Vagina (tissue), 2 donors: ENCODE measurements around the gene DNAH1. TPM values are rescaled to one million over a fixed set of nuclear protein-coding genes. Genes with fewer than 3 reads are reported as not detected.

Experiments
- DNase-seq, 2 donors: peaks; one replicate each; pipeline ENCODE4 v3.0.0-alpha.2; 2017; ENCODE audit errors: extremely low spot score in 2 of 2
- H3K27ac ChIP-seq: fragments of 200-600 bp; sonication (generic); one replicate; pipeline ENCODE4 v1.5.1; 2019
- H3K27me3 ChIP-seq: fragments of 200-600 bp; sonication (generic); one replicate; pipeline ENCODE4 v1.5.1; 2019
- H3K36me3 ChIP-seq, 2 donors: fragments of 200-600 bp; sonication (generic); one replicate each; pipeline ENCODE4 v1.5.1; 2017 to 2019
- H3K4me1 ChIP-seq: fragments of 200-600 bp; sonication (generic); one replicate; pipeline ENCODE4 v1.5.1; 2019
- H3K4me3 ChIP-seq, 2 donors: fragments of 200-600 bp; sonication (generic); 1 replicate in 1 of 2; 2 replicates in 1 of 2; pipeline ENCODE4 v1.5.1; 2016 to 2019
- H3K9me3 ChIP-seq: fragments of 200-600 bp; sonication (generic); one replicate; pipeline ENCODE4 v1.5.1; 2019
- CTCF ChIP-seq, 3 experiments: fragments of 450-650 bp in 2 of 3; fragments of 200-600 bp in 1 of 3; sonication (generic) in 1 of 3; IDR thresholded peaks; one replicate each; pipeline ENCODE4 v1.5.1; 2017 to 2019; ENCODE audit warnings: antibody characterized with exemption in 3 of 3, mild to moderate bottlenecking in 2 of 3, moderate library complexity in 2 of 3
- POLR2A ChIP-seq, 2 donors: fragments of 450-650 bp; IDR thresholded peaks; one replicate each; pipeline ENCODE4 v1.6.1; 2017; ENCODE audit warnings: antibody characterized with exemption in 2 of 2, mild to moderate bottlenecking in 2 of 2, moderate library complexity in 2 of 2
- POLR2AphosphoS5 ChIP-seq, 2 donors: sonication (generic); formaldehyde crosslinking; IDR thresholded peaks; one replicate each; pipeline ENCODE4 v1.9.0; 2017; ENCODE audit warnings: antibody characterized with exemption in 2 of 2, mild to moderate bottlenecking in 2 of 2, low read depth in 1 of 2; ENCODE audit not compliant: insufficient read depth in 1 of 2
- intact Hi-C: fragments of 100-400 bp; cut with DNase I; formaldehyde crosslinking; loops from one replicate; pipeline ENCODE4 v1.15.1; 2023
- total RNA-seq: library from RNA; depleted of rRNA; stranded (reverse); fragments of >200 nt; gene quantifications from one replicate; pipeline ENCODE4 v1.2.3, GENCODE V29; 2016

DNAH1 gene
- total RNA-seq, 1 donor from 2014 or later = 12.3 TPM

GRCh38 chr3:52396907-52397591, 80.9 kb downstream of the DNAH1 start:
- H3K27me3 ChIP-seq = no peaks in the 10 kb centered on the region
- TF ChIP-seq POLR2AphosphoS5 (IDR thresholded peaks at IDR 0.05; ENCODE audit: insufficient read depth in 1 of 2, low read depth in 1 of 2) = no peak
- no peak for TF ChIP-seq POLR2A (IDR thresholded peaks at IDR 0.05)
- no peak for TF ChIP-seq CTCF (IDR thresholded peaks at IDR 0.05)
- intact Hi-C loops = no loop called here
- no peak overlapping the region for H3K27ac ChIP-seq
- H3K4me1 ChIP-seq = no peaks in the 10 kb centered on the region
- H3K9me3 ChIP-seq = no peaks in the 10 kb centered on the region
- no peak overlapping the region for H3K4me3 ChIP-seq
- DNase-seq = no peak
- peaks cover 0 to 19% of the 10 kb centered on the region in 2 donors for H3K36me3 ChIP-seq

GRCh38 chr3:52397676-52398399, 81.7 kb downstream of the DNAH1 start:
- DNase-seq = no peak
- Histone ChIP-seq H3K4me1 (no peaks in the 10 kb centered on the region), H3K36me3 (peaks cover 0 to 26% of the 10 kb centered on the region in 2 donors), H3K9me3 (no peaks in the 10 kb centered on the region), H3K27ac (no peak overlapping the region), H3K27me3 (no peaks in the 10 kb centered on the region), H3K4me3 (no peak overlapping the region)
- TF ChIP-seq POLR2AphosphoS5 (IDR thresholded peaks at IDR 0.05; ENCODE audit: insufficient read depth in 1 of 2, low read depth in 1 of 2) (no peak), POLR2A (IDR thresholded peaks at IDR 0.05) (no peak), CTCF (IDR thresholded peaks at IDR 0.05) (no peak)
- intact Hi-C loops = no loop called here

- intact Hi-C loops = no loop called here
- no peak for DNase-seq
- Histone ChIP-seq H3K4me1 (no peaks in the 10 kb centered on the region), H3K9me3 (no peaks in the 10 kb centered on the region), H3K36me3 (peaks cover 0 to 29% of the 10 kb centered on the region in 2 donors), H3K4me3 (no peak overlapping the region), H3K27ac (no peak overlapping the region), H3K27me3 (no peaks in the 10 kb centered on the region)
- no peak for TF ChIP-seq CTCF (IDR thresholded peaks at IDR 0.05)
- no peak for TF ChIP-seq POLR2AphosphoS5 (IDR thresholded peaks at IDR 0.05; ENCODE audit: insufficient read depth in 1 of 2, low read depth in 1 of 2)
- no peak for TF ChIP-seq POLR2A (IDR thresholded peaks at IDR 0.05)
Measured at GRCh38 chr3:52398670-52399081, 82.6 kb downstream of the DNAH1 start.

GRCh38 chr3:52399131-52399530, 83.0 kb downstream of the DNAH1 start:
- Histone ChIP-seq H3K27me3 (no peaks in the 10 kb centered on the region), H3K4me3 (no peak overlapping the region), H3K9me3 (no peaks in the 10 kb centered on the region), H3K36me3 (peaks cover 0 to 32% of the 10 kb centered on the region in 2 donors), H3K27ac (no peak overlapping the region), H3K4me1 (no peaks in the 10 kb centered on the region)
- intact Hi-C loops = no loop called here
- TF ChIP-seq POLR2A (IDR thresholded peaks at IDR 0.05) (no peak), CTCF (IDR thresholded peaks at IDR 0.05) (no peak), POLR2AphosphoS5 (IDR thresholded peaks at IDR 0.05; ENCODE audit: insufficient read depth in 1 of 2, low read depth in 1 of 2) (no peak)
- DNase-seq = no peak

GRCh38 chr3:52399593-52399992, 83.5 kb downstream of the DNAH1 start:
- no peak overlapping the region for H3K4me3 ChIP-seq
- H3K36me3 ChIP-seq = peaks cover 0 to 37% of the 10 kb centered on the region in 2 donors
- H3K9me3 ChIP-seq = no peaks in the 10 kb centered on the region
- H3K27ac ChIP-seq = no peak overlapping the region
- intact Hi-C loops = no loop called here
- TF ChIP-seq CTCF (IDR thresholded peaks at IDR 0.05) (no peak), POLR2A (IDR thresholded peaks at IDR 0.05) (no peak), POLR2AphosphoS5 (IDR thresholded peaks at IDR 0.05; ENCODE audit: insufficient read depth in 1 of 2, low read depth in 1 of 2) (no peak)
- no peak for DNase-seq
- no peaks in the 10 kb centered on the region for H3K4me1 ChIP-seq
- H3K27me3 ChIP-seq = no peaks in the 10 kb centered on the region
